Adrenal gland (tissue), 5 donors: ENCODE results near the gene NR2E1.

Experiments
- CTCF ChIP-seq, 6 experiments: fragments of 450-650 bp in 4 of 6; fragments of 200-600 bp in 2 of 6; sonication (generic) in 1 of 6; IDR thresholded peaks; 1 replicate in 5 of 6; 2 replicates in 1 of 6; pipeline versions ENCODE4 v1.5.1 to v1.8.0; 2016 to 2021; ENCODE audit warnings: antibody characterized with exemption in 6 of 6, mild to moderate bottlenecking in 2 of 6, moderate library complexity in 1 of 6
- POLR2A ChIP-seq, 2 donors: fragments of 450-650 bp; IDR thresholded peaks; one replicate each; pipeline ENCODE4 v1.6.1; 2017; ENCODE audit warnings: antibody characterized with exemption in 2 of 2, mild to moderate bottlenecking in 2 of 2, moderate library complexity in 1 of 2
- donor health status: DM: no; HTN: no; CAD: no.

- no peak for TF ChIP-seq CTCF (IDR thresholded peaks at IDR 0.05)
- TF ChIP-seq POLR2A (IDR thresholded peaks at IDR 0.05) = no peak
Measured at GRCh38 chr6:108166664-108167448, 1.0 kb downstream of the NR2E1 start.
